T-helper 1 cell (primary cell): ENCODE measurements around the gene BRD2.

Source experiments
- DNase-seq, 5 donors: peaks; one replicate each; pipeline ENCODE4 v3.0.0-alpha.2; 2012 to 2020

BRD2 gene

DNA sequence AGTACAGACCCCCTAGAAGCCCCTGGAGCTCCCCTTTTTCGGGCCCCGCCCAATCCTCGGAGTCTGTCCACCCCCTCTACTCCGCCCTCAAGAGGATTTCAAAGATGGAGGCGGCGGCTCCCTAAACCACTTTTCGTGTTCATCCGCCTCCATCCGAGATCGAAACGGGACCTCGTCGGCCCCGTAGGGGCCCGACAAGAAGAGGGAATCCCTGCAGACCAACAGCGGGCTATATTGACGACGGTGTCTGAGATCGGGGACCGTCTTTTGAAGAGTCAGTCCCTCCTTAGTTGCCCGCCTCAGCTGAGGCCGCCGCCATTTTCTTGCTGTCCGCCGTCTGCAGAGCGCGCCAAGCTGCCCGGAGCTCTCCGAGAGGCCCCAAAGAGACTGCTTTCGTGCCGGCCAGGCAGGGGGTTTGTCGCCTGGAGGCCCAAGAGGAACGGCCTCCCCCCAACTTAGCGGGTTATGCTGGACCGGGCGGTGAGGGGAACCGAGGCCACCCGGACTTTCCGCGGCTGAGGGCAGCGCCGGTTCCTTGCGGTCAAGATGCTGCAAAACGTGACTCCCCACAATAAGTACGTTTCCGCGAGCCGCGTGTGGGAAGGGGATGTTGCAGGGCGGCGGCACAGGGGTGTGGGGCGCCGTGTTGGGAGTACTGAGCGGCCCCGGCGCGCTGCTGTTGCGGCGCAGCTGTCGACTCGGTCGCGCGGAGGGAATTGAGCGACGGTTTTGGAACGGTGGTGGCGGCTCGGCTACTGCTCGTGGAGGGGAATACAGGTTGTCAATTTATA lies 4.2 kb downstream of the BRD2 start:
- peak in 3 of 5 donors; percentile 42 to 68 (median 62) for DNase-seq

DNA sequence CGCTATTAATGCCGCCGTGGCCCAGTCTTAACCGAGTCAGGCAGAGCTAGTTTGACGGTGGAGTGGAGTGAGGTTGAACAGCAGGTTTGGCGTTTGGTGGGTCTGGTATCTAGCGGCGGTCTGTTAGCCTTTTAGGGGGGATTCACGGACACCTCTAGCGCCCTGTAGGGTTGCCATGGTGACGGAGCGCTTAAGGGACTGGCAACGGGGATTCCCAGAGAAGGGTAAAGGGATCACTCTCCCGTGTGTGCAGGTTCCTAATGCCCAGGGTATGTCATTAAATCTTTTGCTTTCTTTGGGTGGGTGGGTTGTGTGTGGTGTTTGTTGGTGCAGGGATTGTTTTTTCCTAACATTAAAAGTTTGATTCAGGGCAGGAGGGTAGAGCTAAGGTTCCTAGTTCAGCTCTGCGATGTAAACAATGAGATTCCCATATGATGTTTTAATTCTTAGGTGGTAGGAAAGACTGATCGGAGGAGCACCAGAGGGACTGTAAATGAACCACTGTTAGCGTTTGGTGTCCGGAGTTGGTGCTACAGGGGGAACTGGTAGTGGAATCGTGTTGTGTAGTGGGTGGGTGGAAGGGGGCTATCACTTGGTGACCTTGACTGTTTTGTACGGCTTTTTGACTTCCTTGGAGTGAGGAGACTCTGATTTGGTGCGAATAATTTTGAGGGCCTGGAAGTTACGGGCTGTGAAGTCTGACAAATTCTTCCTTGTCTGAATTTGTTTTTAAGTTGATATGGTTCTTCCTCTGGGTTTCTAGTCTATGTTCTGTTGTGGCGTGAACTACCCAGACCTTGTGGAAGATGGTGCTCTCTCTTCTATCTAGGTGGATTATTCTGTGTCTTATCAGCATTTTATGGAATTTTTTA lies 5.0 kb downstream of the BRD2 start:
- DNase-seq: peak; percentile 51 to 63 (median 60)

GRCh38 chr6:32974016-32974333 lies 5.6 kb downstream of the BRD2 start:
- DNase-seq: peak in 2 of 5 donors; percentile 26 to 58

- no peak for DNase-seq
Measured at GRCh38 chr6:32974541-32975308, 6.3 kb downstream of the BRD2 start.

GRCh38 chr6:32975886-32976285 lies 7.5 kb downstream of the BRD2 start:
- DNase-seq: no peak

DNA sequence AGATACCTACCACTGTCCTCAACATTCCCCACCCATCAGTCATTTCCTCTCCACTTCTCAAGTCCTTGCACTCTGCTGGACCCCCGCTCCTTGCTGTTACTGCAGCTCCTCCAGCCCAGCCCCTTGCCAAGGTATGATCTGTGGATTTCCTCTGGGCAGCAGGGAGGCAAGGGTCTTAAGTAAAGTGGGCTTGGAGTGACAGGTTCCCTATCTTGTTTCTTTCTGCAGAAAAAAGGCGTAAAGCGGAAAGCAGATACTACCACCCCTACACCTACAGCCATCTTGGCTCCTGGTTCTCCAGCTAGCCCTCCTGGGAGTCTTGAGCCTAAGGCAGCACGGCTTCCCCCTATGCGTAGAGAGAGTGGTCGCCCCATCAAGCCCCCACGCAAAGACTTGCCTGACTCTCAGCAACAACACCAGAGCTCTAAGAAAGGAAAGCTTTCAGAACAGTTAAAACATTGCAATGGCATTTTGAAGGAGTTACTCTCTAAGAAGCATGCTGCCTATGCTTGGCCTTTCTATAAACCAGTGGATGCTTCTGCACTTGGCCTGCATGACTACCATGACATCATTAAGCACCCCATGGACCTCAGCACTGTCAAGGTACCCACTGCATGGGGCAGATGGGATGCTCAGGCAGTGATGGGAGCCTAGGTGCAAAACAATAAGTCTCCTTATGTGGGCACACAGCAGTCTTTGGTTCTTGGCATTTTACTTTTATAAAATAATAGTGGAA lies 8.1 kb downstream of the BRD2 start:
- DNase-seq: no peak

- no peak for DNase-seq
Measured at GRCh38 chr6:32977272-32977952, 9.0 kb downstream of the BRD2 start.

- DNase-seq: no peak
Measured at GRCh38 chr6:32977953-32978324, 9.5 kb downstream of the BRD2 start.

DNA sequence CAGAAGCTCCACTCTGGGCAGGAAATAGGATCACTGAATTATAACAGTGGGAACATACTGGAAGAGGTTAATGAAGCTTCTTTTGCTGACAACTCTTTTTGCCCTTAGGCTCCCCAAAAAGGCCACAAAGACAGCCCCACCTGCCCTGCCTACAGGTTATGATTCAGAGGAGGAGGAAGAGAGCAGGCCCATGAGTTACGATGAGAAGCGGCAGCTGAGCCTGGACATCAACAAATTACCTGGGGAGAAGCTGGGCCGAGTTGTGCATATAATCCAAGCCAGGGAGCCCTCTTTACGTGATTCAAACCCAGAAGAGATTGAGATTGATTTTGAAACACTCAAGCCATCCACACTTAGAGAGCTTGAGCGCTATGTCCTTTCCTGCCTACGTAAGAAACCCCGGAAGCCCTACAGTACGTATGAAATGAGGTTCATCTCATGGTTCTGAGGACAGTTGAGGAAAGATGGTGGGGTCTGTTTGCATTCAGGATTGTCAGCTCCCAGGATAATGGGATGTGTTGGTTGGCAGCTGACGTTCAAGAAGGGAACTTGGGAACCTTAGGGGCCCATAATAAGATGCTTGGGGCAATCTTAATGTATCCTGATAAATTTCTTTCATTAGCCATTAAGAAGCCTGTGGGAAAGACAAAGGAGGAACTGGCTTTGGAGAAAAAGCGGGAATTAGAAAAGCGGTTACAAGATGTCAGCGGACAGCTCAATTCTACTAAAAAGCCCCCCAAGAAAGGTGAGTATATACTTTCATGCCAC lies 11.5 kb downstream of the BRD2 start:
- DNase-seq: no peak

GRCh38 chr6:32980488-32981038 lies 12.2 kb downstream of the BRD2 start:
- DNase-seq: no peak

DNA sequence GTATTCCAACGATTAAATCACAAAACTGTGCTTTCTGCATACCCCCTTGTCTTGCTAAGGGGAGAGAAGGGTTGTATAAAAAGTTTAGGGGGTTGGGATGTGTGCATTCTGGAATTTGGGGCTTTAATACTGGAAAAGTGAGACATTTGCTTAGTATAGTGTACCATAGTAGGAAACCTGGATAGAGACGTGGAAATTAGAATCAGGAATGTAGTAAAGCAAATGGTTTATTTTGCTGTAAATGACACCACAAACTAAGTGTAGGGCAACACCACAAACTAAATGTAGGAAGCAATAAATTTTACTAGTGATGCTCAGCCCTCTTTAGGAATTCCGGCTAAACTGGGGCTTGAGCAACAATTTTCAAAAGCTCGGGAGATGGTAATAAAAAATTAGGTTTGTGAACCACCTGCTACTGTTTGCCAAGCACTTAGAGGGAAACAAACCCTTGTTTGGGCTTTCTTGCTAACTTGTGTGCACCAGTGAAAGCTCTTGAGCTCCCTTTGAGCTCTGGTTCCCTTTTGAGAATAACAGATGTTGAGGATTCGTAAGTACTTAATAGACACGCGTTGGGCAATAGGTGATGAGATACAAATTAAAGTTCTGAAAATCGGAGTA lies 13.8 kb downstream of the BRD2 start:
- no peak for DNase-seq

DNA sequence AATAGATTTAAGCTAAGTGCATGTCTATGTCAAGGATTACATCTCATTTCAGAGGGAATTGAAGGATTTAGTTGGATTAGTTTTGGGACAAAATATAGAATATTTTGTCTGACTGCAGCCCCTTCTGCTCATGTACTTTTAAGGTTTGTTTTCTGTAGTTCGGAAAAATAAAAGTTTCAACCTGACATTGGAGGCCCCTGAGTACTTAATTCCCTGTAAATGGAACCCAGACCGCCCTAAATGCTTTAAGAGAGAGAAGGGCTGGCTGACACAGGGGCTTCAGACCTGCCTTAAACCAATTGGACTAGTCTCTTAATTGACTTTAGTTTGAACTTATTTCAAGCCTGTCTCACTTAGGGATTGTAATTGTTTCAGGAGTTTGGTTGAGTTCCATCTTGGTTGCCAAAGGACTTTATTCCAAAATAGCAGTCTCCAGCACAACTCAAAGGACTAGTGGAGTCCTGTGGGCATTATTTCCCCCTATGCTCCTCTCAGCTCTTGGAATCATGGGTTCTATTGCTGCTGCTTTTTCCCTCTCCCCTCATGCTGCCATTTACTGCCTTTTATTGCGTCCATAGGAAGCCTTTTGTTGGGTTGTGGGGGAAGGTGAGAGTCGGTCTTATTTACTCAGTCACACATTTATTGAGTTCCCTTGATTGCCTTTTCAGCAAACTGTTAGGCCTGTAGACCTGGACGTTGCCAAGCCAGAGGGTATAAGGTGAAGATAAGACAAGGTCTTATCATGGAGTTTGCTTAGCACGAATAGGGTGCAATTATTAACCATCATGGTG lies 14.5 kb downstream of the BRD2 start:
- DNase-seq: no peak

DNA sequence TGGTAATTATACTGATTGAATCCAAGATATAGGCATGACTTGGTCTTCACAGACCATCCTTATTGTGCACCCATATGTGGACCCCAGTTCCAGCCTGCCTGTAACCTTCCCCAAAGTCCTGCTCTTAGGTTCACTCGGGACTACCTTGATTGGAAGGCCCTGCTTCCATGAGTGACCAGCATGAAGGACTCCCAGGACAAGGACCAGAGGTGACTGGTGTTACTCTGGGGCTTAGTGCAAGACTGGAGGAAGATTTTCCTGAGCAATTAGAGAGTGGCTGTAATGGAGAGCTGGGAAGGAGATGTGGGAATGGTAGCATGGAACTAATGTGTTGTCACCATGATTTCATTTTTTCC lies 15.1 kb downstream of the BRD2 start:
- DNase-seq: no peak

- DNase-seq: no peak
Measured at GRCh38 chr6:32983964-32984621, 15.7 kb downstream of the BRD2 start.

GRCh38 chr6:32984622-32985389 lies 16.4 kb downstream of the BRD2 start:
- DNase-seq: peak; percentile 73 to 89 (median 83)

- DNase-seq: no peak
Measured at GRCh38 chr6:32989368-32989767, 21.0 kb downstream of the BRD2 start.

DNA sequence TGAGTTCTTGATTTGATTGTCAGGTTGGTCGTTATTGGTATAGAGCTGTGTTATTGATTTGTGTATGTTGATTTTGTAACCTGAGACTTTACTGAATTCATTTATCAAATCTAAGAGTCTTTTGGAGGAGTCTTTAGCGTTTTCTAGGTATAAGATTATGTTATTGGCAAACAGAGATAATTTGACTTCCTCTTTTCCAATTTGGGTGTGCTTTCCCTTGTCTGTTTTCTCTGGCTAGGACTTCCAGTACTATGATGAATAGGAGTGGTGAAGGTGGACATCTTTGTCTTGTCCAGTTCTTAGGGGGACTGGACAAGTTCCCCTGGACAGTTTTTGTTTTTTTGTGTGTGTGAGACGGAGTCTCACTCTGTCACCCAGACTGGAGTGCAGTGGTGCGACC lies 23.6 kb downstream of the BRD2 start:
- no peak for DNase-seq

GRCh38 chr6:32993363-32993973 lies 25.1 kb downstream of the BRD2 start:
- DNase-seq: no peak
